HCT116 (cell line): ENCODE results near the gene TEX29. TPM values are rescaled to one million over a fixed set of nuclear protein-coding genes. Genes with fewer than 3 reads are reported as not detected.

ENCODE experiments used
- ATAC-seq: fragments of 200-7000 bp; cut with Tn5 transposase; 2 replicates; pipeline ENCODE4 v1.9.1; 2020; ENCODE audit warnings: mild to moderate bottlenecking, moderate library complexity
- BruUV-seq: library from RNA; stranded (reverse); fragments of 400-500 nt; replicated peaks from 2 replicates; lab custom pipeline; 2021; lab: Mats Ljungman, UMichigan
- CTCF ChIA-PET: fragments of 300-600 bp; sonication (Branson Sonifier 250); formaldehyde crosslinking; loops from one replicate; lab custom pipeline; 2021; ENCODE audit warnings: antibody characterized with exemption; lab: Charles Lee
- POLR2A ChIA-PET: fragments of 300-600, 350-600 bp; sonication (Branson Sonifier 250); formaldehyde crosslinking; loops from one replicate; lab custom pipeline; 2021; ENCODE audit warnings: antibody characterized with exemption; lab: Charles Lee
- RAD21 ChIA-PET, 2 experiments: fragments of 300-600 bp; sonication (Branson Sonifier 250); formaldehyde crosslinking; loops; one replicate each; lab custom pipeline; 2023; ENCODE audit warnings: low total read pairs in 2 of 2; ENCODE audit not compliant: uncharacterized antibody in 2 of 2, unreplicated experiment in 2 of 2, low non-redundant PET in 1 of 2; lab: Charles Lee
- DNase-seq: peaks from one replicate; pipeline ENCODE4 v3.0.0-alpha.2; 2010; ENCODE audit warnings: low read depth, low spot score
- H2AFZ ChIP-seq: fragments of 200-600 bp; shearing (Covaris generic), sonication (generic); 2 replicates; pipeline ENCODE4 v1.6.1; 2017; ENCODE audit warnings: low read depth, mixed run types, mixed read lengths, antibody characterized with exemption, low read length; ENCODE audit not compliant: poor library complexity, severe bottlenecking
- H3K27ac ChIP-seq: 2 replicates; pipeline ENCODE4 v1.5.1; 2012; ENCODE audit warnings: low read depth, low read length
- H3K27me3 ChIP-seq: fragments of 200-600 bp; sonication (generic); 2 replicates; pipeline ENCODE4 v1.6.1; 2016; ENCODE audit warnings: mixed run types, low read length, mixed read lengths; ENCODE audit not compliant: insufficient read depth
- H3K36me3 ChIP-seq, 2 experiments: fragments of 200-500 bp in 1 of 2; fragments of 200-600 bp in 1 of 2; sonication (Bioruptor generic) in 1 of 2; sonication (generic) in 1 of 2; 2 replicates each; pipeline versions ENCODE4 v1.5.1 to v1.6.1; 2014 to 2016; ENCODE audit warnings: low read length in 2 of 2, inconsistent platforms in 1 of 2, mixed read lengths in 1 of 2, mixed run types in 1 of 2; ENCODE audit not compliant: insufficient read depth in 2 of 2, control insufficient read depth in 1 of 2
- H3K4me1 ChIP-seq, 2 experiments: fragments of 200-600 bp in 1 of 2; sonication (generic) in 1 of 2; 2 replicates each; pipeline versions ENCODE4 v1.5.1 to v1.6.1; 2012 to 2017; ENCODE audit warnings: low read length in 2 of 2, inconsistent platforms in 1 of 2, mild to moderate bottlenecking in 1 of 2, mixed read lengths in 1 of 2, mixed run types in 1 of 2, moderate library complexity in 1 of 2; ENCODE audit not compliant: insufficient read depth in 2 of 2, control insufficient read depth in 1 of 2
- H3K4me2 ChIP-seq: fragments of 200-600 bp; sonication (generic); 2 replicates; pipeline ENCODE4 v1.6.1; 2017; ENCODE audit warnings: mixed run types, low read length, mixed read lengths
- H3K4me3 ChIP-seq, 2 experiments: fragments of 200-600 bp in 1 of 2; sonication (generic) in 1 of 2; replicated peaks in 1 of 2; 2 replicates each; pipeline ENCODE4 v1.5.1; 2011 to 2016; ENCODE audit warnings: low read length in 2 of 2, control low read depth in 1 of 2, low read depth in 1 of 2, mild to moderate bottlenecking in 1 of 2, mixed read lengths in 1 of 2, mixed run types in 1 of 2
- H3K79me2 ChIP-seq: fragments of 200-600 bp; sonication (generic); 2 replicates; pipeline ENCODE4 v1.6.1; 2017; ENCODE audit warnings: mild to moderate bottlenecking, mixed run types, low read length, moderate library complexity, mixed read lengths; ENCODE audit not compliant: insufficient read depth
- H3K9ac ChIP-seq: fragments of 200-600 bp; sonication (generic); 2 replicates; pipeline ENCODE4 v1.6.1; 2016; ENCODE audit warnings: low read length, mixed read lengths
- H3K9me2 ChIP-seq: fragments of 200-600 bp; sonication (generic), shearing (Covaris generic); 2 replicates; pipeline ENCODE4 v1.6.1; 2017; ENCODE audit warnings: mixed run types, mild to moderate bottlenecking, moderate library complexity; ENCODE audit not compliant: insufficient read depth
- H3K9me3 ChIP-seq, 2 experiments: fragments of 200-500 bp in 1 of 2; fragments of 200-600 bp in 1 of 2; sonication (Bioruptor generic) in 1 of 2; sonication (generic) in 1 of 2; 2 replicates each; pipeline ENCODE4 v1.6.1; 2014 to 2017; ENCODE audit warnings: low read length in 2 of 2, mixed read lengths in 2 of 2, inconsistent platforms in 1 of 2, low read depth in 1 of 2, mild to moderate bottlenecking in 1 of 2, mixed run types in 1 of 2, moderate library complexity in 1 of 2; ENCODE audit not compliant: control insufficient read depth in 1 of 2, insufficient read depth in 1 of 2
- H4K20me1 ChIP-seq: fragments of 200-600 bp; sonication (generic), shearing (Covaris generic); 2 replicates; pipeline ENCODE4 v1.6.1; 2017; ENCODE audit warnings: mixed run types, mild to moderate bottlenecking, moderate library complexity; ENCODE audit not compliant: insufficient read depth
- CTCF ChIP-seq, 3 experiments: fragments of 200-600 bp in 1 of 3; sonication (generic) in 1 of 3; IDR thresholded peaks in 2 of 3; conservative IDR thresholded peaks in 1 of 3; 2 replicates each; pipeline ENCODE4 v1.5.1; 2012 to 2017; ENCODE audit warnings: low read depth in 2 of 3, low read length in 2 of 3, antibody characterized with exemption in 1 of 3, borderline replicate concordance in 1 of 3, control low read depth in 1 of 3, mild to moderate bottlenecking in 1 of 3, mixed read lengths in 1 of 3, mixed run types in 1 of 3, moderate library complexity in 1 of 3; ENCODE audit not compliant: insufficient read depth in 1 of 3
- EGR1 ChIP-seq: IDR thresholded peaks from 2 replicates; pipeline ENCODE4 v1.6.1; 2012; ENCODE audit warnings: low read depth
- ELF1 ChIP-seq: IDR thresholded peaks from 2 replicates; pipeline ENCODE4 v1.6.1; 2012; ENCODE audit warnings: low read depth, borderline replicate concordance
- EZH2 ChIP-seq: fragments of 200-600 bp; sonication (generic); IDR thresholded peaks from 2 replicates; pipeline ENCODE4 v1.6.1; 2017; ENCODE audit warnings: antibody characterized with exemption, mixed run types
- MAX ChIP-seq: IDR thresholded peaks from 2 replicates; pipeline ENCODE4 v1.6.1; 2012
- RAD21 ChIP-seq: IDR thresholded peaks from 2 replicates; pipeline ENCODE4 v1.6.1; 2012; ENCODE audit warnings: low read depth, mild to moderate bottlenecking
- SIN3A ChIP-seq: IDR thresholded peaks from 2 replicates; pipeline ENCODE4 v1.6.1; 2012; ENCODE audit warnings: low read depth
- SP1 ChIP-seq: IDR thresholded peaks from 2 replicates; pipeline ENCODE4 v1.6.1; 2012; ENCODE audit warnings: low read depth
- SRF ChIP-seq: IDR thresholded peaks from 2 replicates; pipeline ENCODE4 v1.6.1; 2012; ENCODE audit warnings: low read depth
- ZFX ChIP-seq: fragments of 450-650 bp; IDR thresholded peaks from 2 replicates; pipeline ENCODE4 v1.6.1; 2017
- ZNF274 ChIP-seq: fragments of 200-500 bp; sonication (Bioruptor generic); IDR thresholded peaks from 2 replicates; pipeline ENCODE4 v1.6.1; 2014; ENCODE audit warnings: mild to moderate bottlenecking, low read depth, low read length, inconsistent platforms
- intact Hi-C: fragments of 100-400 bp; cut with micrococcal nuclease; formaldehyde crosslinking; loops from 2 replicates; pipeline ENCODE4 v1.10.0; 2022
- total RNA-seq: library from RNA; stranded (reverse); gene quantifications from one replicate; pipeline ENCODE4 v1.2.1, GENCODE V29; 2021; ENCODE audit not compliant: unreplicated experiment
- TF ChIP-seq, protein P1 (sequence below): IDR thresholded peaks from 2 replicates; pipeline ENCODE4 v1.6.1; 2012; ENCODE audit warnings: low read depth

TEX29 gene
- total RNA-seq, 1 experiment from 2014 or later = not detected

DNA sequence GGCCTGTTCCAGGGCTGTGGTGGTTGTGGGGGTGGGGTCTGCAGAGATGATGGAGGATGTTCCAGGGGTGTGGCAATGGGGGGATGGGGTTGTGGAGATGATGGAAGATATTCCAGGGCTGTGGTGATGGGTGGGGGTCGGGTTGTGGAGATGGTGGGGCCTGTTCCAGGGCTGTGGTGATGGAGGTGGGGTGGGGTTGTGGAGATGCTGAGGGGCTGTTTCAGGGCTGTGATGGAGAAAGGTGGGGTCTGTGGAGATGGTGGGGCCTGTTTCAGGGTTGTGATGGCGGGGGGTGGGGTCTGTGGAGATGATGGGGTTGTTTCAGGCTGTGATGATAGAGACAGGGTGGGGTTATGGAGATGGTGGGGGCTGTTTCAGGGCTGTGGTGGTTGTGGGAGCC, 62.0 kb downstream of the TEX29 start:
- POLR2A ChIA-PET = no interaction called here
- CTCF ChIA-PET = no interaction called here

DNA sequence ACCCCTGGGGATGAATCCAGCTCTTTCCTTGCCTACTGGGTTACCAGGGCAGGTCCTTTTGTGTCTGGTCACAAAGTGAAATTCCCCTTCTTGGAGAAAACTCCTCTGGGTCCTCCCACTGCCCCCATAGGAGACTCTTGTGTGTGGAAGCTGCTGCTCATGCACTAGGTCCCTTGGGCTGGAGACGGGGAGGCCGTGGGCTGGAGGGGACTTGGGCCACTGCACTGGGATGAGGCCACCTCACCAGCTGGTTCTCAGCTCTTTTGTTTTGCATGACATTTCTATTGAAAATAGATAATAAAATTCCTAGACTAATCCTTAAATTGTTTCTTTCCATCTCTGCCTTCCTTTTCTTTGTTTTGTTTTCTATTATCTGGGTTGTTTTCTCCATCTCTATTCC, 62.4 kb downstream of the TEX29 start:
- BruUV-seq = no TSS peak
- DNase-seq = no peak
- Histone ChIP-seq H3K9ac (no peak overlapping the region), H3K9me3 (no peaks in the 10 kb centered on the region), H3K4me1 (no peaks in the 10 kb centered on the region), H3K36me3 (no peaks in the 10 kb centered on the region), H3K4me3 (no peak overlapping the region), H2AFZ (no peak overlapping the region), H3K9me2 (no peaks in the 10 kb centered on the region), H3K4me2 (no peak overlapping the region), H3K27me3 (no peaks in the 10 kb centered on the region), H3K79me2 (no peaks in the 10 kb centered on the region), H3K27ac (no peak overlapping the region), H4K20me1 (no peaks in the 10 kb centered on the region)
- intact Hi-C loops = no loop called here
- ChIA-PET POLR2A (no interaction called here), RAD21 (no interaction called here), CTCF (no interaction called here)
- ATAC-seq = no peak
- TF ChIP-seq ELF1 (no peak), EZH2 (no peak), MAX (no peak), EGR1 (no peak), ZNF274 (no peak), ZFX (no peak), SP1 (no peak), RAD21 (no peak), CTCF (IDR thresholded peaks at IDR 0.05 in 2 of 3, conservative IDR thresholded peaks at IDR 0.05 in 1 of 3; ENCODE audit: borderline replicate concordance in 1 of 3, insufficient read depth in 1 of 3, low read depth in 2 of 3, low read length in 2 of 3) (no peak)

More for the DNA sequence above, 62.0 kb downstream of the TEX29 start:
- Histone ChIP-seq H3K9me3 (no peaks in the 10 kb centered on the region), H2AFZ (no peak overlapping the region), H3K79me2 (no peaks in the 10 kb centered on the region), H3K9me2 (no peaks in the 10 kb centered on the region), H3K9ac (no peak overlapping the region), H3K4me3 (no peak overlapping the region), H3K27me3 (no peaks in the 10 kb centered on the region), H3K4me2 (no peak overlapping the region), H3K27ac (no peak overlapping the region), H3K4me1 (no peaks in the 10 kb centered on the region), H4K20me1 (no peaks in the 10 kb centered on the region), H3K36me3 (no peaks in the 10 kb centered on the region)
- intact Hi-C loops = no loop called here
- no TSS peak for BruUV-seq
- DNase-seq (no peak), ATAC-seq (no peak)
- TF ChIP-seq, protein P1, sequence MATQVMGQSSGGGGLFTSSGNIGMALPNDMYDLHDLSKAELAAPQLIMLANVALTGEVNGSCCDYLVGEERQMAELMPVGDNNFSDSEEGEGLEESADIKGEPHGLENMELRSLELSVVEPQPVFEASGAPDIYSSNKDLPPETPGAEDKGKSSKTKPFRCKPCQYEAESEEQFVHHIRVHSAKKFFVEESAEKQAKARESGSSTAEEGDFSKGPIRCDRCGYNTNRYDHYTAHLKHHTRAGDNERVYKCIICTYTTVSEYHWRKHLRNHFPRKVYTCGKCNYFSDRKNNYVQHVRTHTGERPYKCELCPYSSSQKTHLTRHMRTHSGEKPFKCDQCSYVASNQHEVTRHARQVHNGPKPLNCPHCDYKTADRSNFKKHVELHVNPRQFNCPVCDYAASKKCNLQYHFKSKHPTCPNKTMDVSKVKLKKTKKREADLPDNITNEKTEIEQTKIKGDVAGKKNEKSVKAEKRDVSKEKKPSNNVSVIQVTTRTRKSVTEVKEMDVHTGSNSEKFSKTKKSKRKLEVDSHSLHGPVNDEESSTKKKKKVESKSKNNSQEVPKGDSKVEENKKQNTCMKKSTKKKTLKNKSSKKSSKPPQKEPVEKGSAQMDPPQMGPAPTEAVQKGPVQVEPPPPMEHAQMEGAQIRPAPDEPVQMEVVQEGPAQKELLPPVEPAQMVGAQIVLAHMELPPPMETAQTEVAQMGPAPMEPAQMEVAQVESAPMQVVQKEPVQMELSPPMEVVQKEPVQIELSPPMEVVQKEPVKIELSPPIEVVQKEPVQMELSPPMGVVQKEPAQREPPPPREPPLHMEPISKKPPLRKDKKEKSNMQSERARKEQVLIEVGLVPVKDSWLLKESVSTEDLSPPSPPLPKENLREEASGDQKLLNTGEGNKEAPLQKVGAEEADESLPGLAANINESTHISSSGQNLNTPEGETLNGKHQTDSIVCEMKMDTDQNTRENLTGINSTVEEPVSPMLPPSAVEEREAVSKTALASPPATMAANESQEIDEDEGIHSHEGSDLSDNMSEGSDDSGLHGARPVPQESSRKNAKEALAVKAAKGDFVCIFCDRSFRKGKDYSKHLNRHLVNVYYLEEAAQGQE = no peak
- no peak for TF ChIP-seq SRF
- TF ChIP-seq SIN3A = no peak
- RAD21 ChIA-PET = no interaction called here
